HEK293 (cell line): ENCODE measurements around the gene FSIP1.

Source experiments
- CTCF ChIA-PET: fragments of 350-600 bp; formaldehyde crosslinking; extraction: SDS; loops from one replicate; lab custom pipeline; 2021; ENCODE audit warnings: antibody characterized with exemption; lab: Yijun Ruan, JAX
- POLR2A ChIA-PET: fragments of 300-600 bp; formaldehyde crosslinking; extraction: SDS; loops from one replicate; lab custom pipeline; 2020; ENCODE audit warnings: antibody characterized with exemption, inconsistent platforms; lab: Yijun Ruan, JAX
- H3K27ac ChIP-seq: fragments of 200-500 bp; sonication (Bioruptor generic); 2 replicates; pipeline ENCODE4 v1.5.1; 2014; ENCODE audit warnings: low read depth, low read length, control low read depth, inconsistent platforms; ENCODE audit errors: extremely low read depth
- H3K36me3 ChIP-seq, 2 experiments: fragments of 200-500 bp in 1 of 2; sonication (Bioruptor generic) in 1 of 2; 1 replicate in 1 of 2; 2 replicates in 1 of 2; pipeline ENCODE4 v1.5.1; 2014 to 2017; ENCODE audit warnings: inconsistent platforms in 2 of 2, low read length in 2 of 2; ENCODE audit not compliant: control insufficient read depth in 2 of 2, insufficient read depth in 1 of 2
- H3K4me1 ChIP-seq: fragments of 200-500 bp; sonication (Bioruptor generic); 2 replicates; pipeline ENCODE4 v1.5.1; 2014; ENCODE audit warnings: mild to moderate bottlenecking, low read length, inconsistent platforms; ENCODE audit not compliant: control insufficient read depth, insufficient read depth
- H3K4me3 ChIP-seq: 2 replicates; pipeline ENCODE4 v1.5.1; 2011; ENCODE audit warnings: low read depth, mild to moderate bottlenecking, control low read depth, low read length, moderate library complexity
- H3K9me3 ChIP-seq: fragments of 200-500 bp; sonication (Bioruptor generic); 2 replicates; pipeline ENCODE4 v1.5.1; 2014; ENCODE audit warnings: low read depth, low read length, inconsistent platforms; ENCODE audit not compliant: control insufficient read depth, insufficient read depth
- AEBP2 ChIP-seq: fragments of 450-650 bp; formaldehyde crosslinking; IDR thresholded peaks from 2 replicates; pipeline ENCODE4 v1.5.1; 2016; ENCODE audit warnings: missing biosample characterization, missing genetic modification characterization, borderline replicate concordance
- HIC1 ChIP-seq: fragments of 450-650 bp; formaldehyde crosslinking; IDR thresholded peaks from 2 replicates; pipeline ENCODE4 v1.5.1; 2016; ENCODE audit warnings: missing biosample characterization, missing genetic modification characterization
- KLF17 ChIP-seq: fragments of 450-650 bp; formaldehyde crosslinking; IDR thresholded peaks from 2 replicates; pipeline ENCODE4 v1.5.1; 2016; ENCODE audit warnings: missing biosample characterization, missing genetic modification characterization
- MEIS1 ChIP-seq: sonication (generic); formaldehyde crosslinking; IDR thresholded peaks from 2 replicates; pipeline ENCODE4 v1.8.1; 2022; ENCODE audit warnings: missing genetic modification reagents, mild to moderate bottlenecking, borderline replicate concordance
- RBAK ChIP-seq: fragments of 450-650 bp; formaldehyde crosslinking; IDR thresholded peaks from 2 replicates; pipeline ENCODE4 v1.5.1; 2016; ENCODE audit warnings: missing biosample characterization, missing genetic modification characterization
- SCRT1 ChIP-seq: fragments of 450-650 bp; formaldehyde crosslinking; IDR thresholded peaks from 2 replicates; pipeline ENCODE4 v1.5.1; 2016; ENCODE audit warnings: missing biosample characterization, missing genetic modification characterization, borderline replicate concordance
- SP3 ChIP-seq: fragments of 450-650 bp; formaldehyde crosslinking; IDR thresholded peaks from 2 replicates; pipeline ENCODE4 v1.5.1; 2016; ENCODE audit warnings: missing biosample characterization, missing genetic modification characterization
- ZBTB1 ChIP-seq: fragments of 450-650 bp; formaldehyde crosslinking; IDR thresholded peaks from 2 replicates; pipeline ENCODE4 v1.5.1; 2016; ENCODE audit warnings: missing biosample characterization, missing genetic modification characterization
- ZBTB6 ChIP-seq: fragments of 450-650 bp; formaldehyde crosslinking; IDR thresholded peaks from 2 replicates; pipeline ENCODE4 v1.5.1; 2017; ENCODE audit warnings: missing biosample characterization, missing genetic modification characterization
- ZNF169 ChIP-seq: fragments of 450-650 bp; formaldehyde crosslinking; IDR thresholded peaks from 2 replicates; pipeline ENCODE4 v1.5.1; 2016; ENCODE audit warnings: missing biosample characterization, missing genetic modification characterization
- ZNF174 ChIP-seq: fragments of 450-650 bp; formaldehyde crosslinking; IDR thresholded peaks from 2 replicates; pipeline ENCODE4 v1.5.0; 2017; ENCODE audit warnings: missing biosample characterization, mild to moderate bottlenecking, missing genetic modification characterization
- ZNF202 ChIP-seq: fragments of 450-650 bp; formaldehyde crosslinking; IDR thresholded peaks from 2 replicates; pipeline ENCODE4 v1.5.1; 2016; ENCODE audit warnings: missing biosample characterization, missing genetic modification characterization, borderline replicate concordance
- ZNF292 ChIP-seq: fragments of 450-650 bp; formaldehyde crosslinking; IDR thresholded peaks from 2 replicates; pipeline ENCODE4 v1.5.1; 2016; ENCODE audit warnings: low read depth, missing biosample characterization, missing genetic modification characterization, borderline replicate concordance
- ZNF362 ChIP-seq: fragments of 450-650 bp; formaldehyde crosslinking; IDR thresholded peaks from 2 replicates; pipeline ENCODE4 v1.5.1; 2016; ENCODE audit warnings: missing biosample characterization, missing genetic modification characterization
- ZNF513 ChIP-seq: fragments of 450-650 bp; IDR thresholded peaks from 2 replicates; pipeline ENCODE4 v1.5.1; 2018; ENCODE audit warnings: missing biosample characterization, missing genetic modification characterization
- ZNF530 ChIP-seq: fragments of 450-650 bp; formaldehyde crosslinking; IDR thresholded peaks from 2 replicates; pipeline ENCODE4 v1.5.1; 2016; ENCODE audit warnings: low read depth, missing biosample characterization, missing genetic modification characterization
- ZNF580 ChIP-seq: fragments of 450-650 bp; formaldehyde crosslinking; IDR thresholded peaks from 2 replicates; pipeline ENCODE4 v1.5.1; 2016; ENCODE audit warnings: missing biosample characterization, missing genetic modification characterization
- ZNF639 ChIP-seq: fragments of 450-650 bp; formaldehyde crosslinking; IDR thresholded peaks from 2 replicates; pipeline ENCODE4 v1.5.1; 2016; ENCODE audit warnings: missing biosample characterization, missing genetic modification characterization
- ZNF664 ChIP-seq: fragments of 450-650 bp; formaldehyde crosslinking; IDR thresholded peaks from 2 replicates; pipeline ENCODE4 v1.5.1; 2016; ENCODE audit warnings: missing biosample characterization, missing genetic modification characterization
- ZNF776 ChIP-seq: fragments of 450-650 bp; formaldehyde crosslinking; IDR thresholded peaks from 2 replicates; pipeline ENCODE4 v1.5.0; 2017; ENCODE audit warnings: missing biosample characterization, missing genetic modification characterization, borderline replicate concordance
- ZNF777 ChIP-seq: fragments of 450-650 bp; formaldehyde crosslinking; IDR thresholded peaks from 2 replicates; pipeline ENCODE4 v1.5.1; 2017; ENCODE audit warnings: missing biosample characterization, missing genetic modification characterization, borderline replicate concordance
- ZSCAN4 ChIP-seq: fragments of 450-650 bp; formaldehyde crosslinking; IDR thresholded peaks from 2 replicates; pipeline ENCODE4 v1.5.1; 2017; ENCODE audit warnings: missing biosample characterization, missing genetic modification characterization

Gene FSIP1

GRCh38 chr15:39605146-39605545, 177.5 kb downstream of the FSIP1 start (continued):
- no peak for TF ChIP-seq ZBTB6
- no peak for TF ChIP-seq HIC1 (tag by site-specific recombination)
- no peak for TF ChIP-seq SCRT1
- TF ChIP-seq ZNF580 (tag by site-specific recombination): no peak

- H3K9me3 ChIP-seq: no peaks in the 10 kb centered on the region
- no peaks in the 10 kb centered on the region for H3K4me1 ChIP-seq
- H3K4me3 ChIP-seq: no peak overlapping the region
- H3K36me3 ChIP-seq: 0 out of 3 replicates have a peak, but pooled peaks cover 0 to 1% of the 10 kb centered on the region in 2 experiments
- ChIA-PET POLR2A (no interaction called here), CTCF (interaction anchor here (0.8 kb wide), 1 partner anchor 156 kb away, joined by 5 read pairs; no protein-coding TSS in a partner anchor)
- H3K27ac ChIP-seq: no peak overlapping the region
- TF ChIP-seq KLF17 (tag by site-specific recombination): no peak
- TF ChIP-seq ZNF362: no peak
- TF ChIP-seq RBAK (tag by site-specific recombination): no peak
- no peak for TF ChIP-seq ZNF776
These were observed 180.5 kb downstream of the FSIP1 start for GRCh38 chr15:39602143-39602542.

- no peak overlapping the region for H3K27ac ChIP-seq
- ChIA-PET CTCF (interaction anchor here (0.5 to 0.9 kb wide), 3 partner anchors 11 to 901 kb away, joined by 3 to 4 read pairs (median 3); no protein-coding TSS in a partner anchor), POLR2A (no interaction called here)
- no peaks in the 10 kb centered on the region for H3K9me3 ChIP-seq
- H3K36me3 ChIP-seq: 0 out of 3 replicates have a peak, but pooled peaks cover 0 to 3% of the 10 kb centered on the region in 2 experiments
- H3K4me1 ChIP-seq: no peaks in the 10 kb centered on the region
- H3K4me3 ChIP-seq: no peak overlapping the region
- no peak for TF ChIP-seq ZNF292
- TF ChIP-seq AEBP2 (tag by site-specific recombination): no peak
- no peak for TF ChIP-seq ZNF639
- no peak for TF ChIP-seq ZNF530 (tag by site-specific recombination)
- TF ChIP-seq ZNF777: no peak
- TF ChIP-seq ZNF202 (tag by site-specific recombination): no peak
- TF ChIP-seq ZBTB1 (tag by site-specific recombination): no peak
- no peak for TF ChIP-seq ZNF169 (tag by site-specific recombination)
- no peak for TF ChIP-seq ZNF513 (tag by site-specific recombination)
- no peak for TF ChIP-seq MEIS1 (CRISPR knock-in tag)
- TF ChIP-seq ZNF174 (tag by site-specific recombination): no peak
- no peak for TF ChIP-seq ZNF664 (tag by site-specific recombination)
- no peak for TF ChIP-seq ZSCAN4 (tag by site-specific recombination)
- no peak for TF ChIP-seq SP3
These were observed 182.8 kb downstream of the FSIP1 start for GRCh38 chr15:39599871-39600270.
